Liver (tissue), 3 donors: ENCODE data around the gene PHKB.

Experiments
- FOXA1 ChIP-seq: IDR thresholded peaks from 2 replicates; pipeline ENCODE4 v1.6.1; 2016; ENCODE audit warnings: antibody characterized with exemption
- GABPA ChIP-seq, 2 donors: IDR thresholded peaks in 1 of 2; conservative IDR thresholded peaks in 1 of 2; 2 replicates each; pipeline ENCODE4 v1.6.1; 2016; ENCODE audit warnings: antibody characterized with exemption in 2 of 2, mild to moderate bottlenecking in 1 of 2, moderate library complexity in 1 of 2
- HNF4G ChIP-seq: IDR thresholded peaks from 2 replicates; pipeline ENCODE4 v1.6.1; 2016; ENCODE audit warnings: antibody characterized with exemption
- RXRA ChIP-seq, 2 donors: IDR thresholded peaks; 2 replicates each; pipeline ENCODE4 v1.6.1; 2017 to 2018; ENCODE audit warnings: antibody characterized with exemption in 2 of 2, mild to moderate bottlenecking in 1 of 2
- SP1 ChIP-seq: IDR thresholded peaks from 2 replicates; pipeline ENCODE4 v1.6.1; 2018; ENCODE audit warnings: antibody characterized with exemption, mild to moderate bottlenecking
- TF ChIP-seq, protein P1 (sequence below): fragments of 150-350 bp; IDR thresholded peaks from 2 replicates; pipeline ENCODE4 v1.5.1; 2017; ENCODE audit warnings: improper control_type of control experiment, low read depth, low read length; ENCODE audit not compliant: missing input control
- TF ChIP-seq, protein P2 (sequence below): IDR thresholded peaks from 2 replicates; pipeline ENCODE4 v1.6.1; 2016; ENCODE audit warnings: antibody characterized with exemption
- TF ChIP-seq, protein P3 (sequence below): IDR thresholded peaks from 2 replicates; pipeline ENCODE4 v1.6.1; 2016; ENCODE audit warnings: antibody characterized with exemption
- TF ChIP-seq, protein P4 (sequence below): IDR thresholded peaks from 2 replicates; pipeline ENCODE4 v1.6.1; 2016; ENCODE audit warnings: antibody characterized with exemption, mild to moderate bottlenecking
- TF ChIP-seq, protein P5 (sequence below): IDR thresholded peaks from 2 replicates; pipeline ENCODE4 v1.6.1; 2016; ENCODE audit warnings: antibody characterized with exemption
- donor health status: healthy.
- donor health status: healthy.

DNA sequence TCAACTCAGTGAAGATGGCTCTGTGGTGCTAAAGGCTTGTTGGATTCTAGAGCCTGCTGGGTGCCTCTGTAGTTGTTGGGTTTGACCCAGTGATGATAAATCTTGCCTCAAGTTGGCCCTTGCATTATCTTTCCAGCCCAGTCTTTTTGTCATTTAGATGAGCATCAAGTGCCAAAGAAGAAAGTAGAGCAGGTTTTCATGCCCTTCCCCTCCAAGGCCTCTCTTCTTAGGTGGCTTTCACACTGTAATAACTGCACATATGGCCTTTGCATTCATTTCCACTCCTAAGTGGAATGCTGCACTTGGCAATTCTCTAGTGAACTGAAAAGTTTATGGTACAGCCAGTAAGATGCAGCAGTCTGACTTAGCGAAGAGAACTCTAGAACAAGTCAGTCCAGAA is 165.1 kb downstream of the PHKB start:
- TF ChIP-seq, protein P1, sequence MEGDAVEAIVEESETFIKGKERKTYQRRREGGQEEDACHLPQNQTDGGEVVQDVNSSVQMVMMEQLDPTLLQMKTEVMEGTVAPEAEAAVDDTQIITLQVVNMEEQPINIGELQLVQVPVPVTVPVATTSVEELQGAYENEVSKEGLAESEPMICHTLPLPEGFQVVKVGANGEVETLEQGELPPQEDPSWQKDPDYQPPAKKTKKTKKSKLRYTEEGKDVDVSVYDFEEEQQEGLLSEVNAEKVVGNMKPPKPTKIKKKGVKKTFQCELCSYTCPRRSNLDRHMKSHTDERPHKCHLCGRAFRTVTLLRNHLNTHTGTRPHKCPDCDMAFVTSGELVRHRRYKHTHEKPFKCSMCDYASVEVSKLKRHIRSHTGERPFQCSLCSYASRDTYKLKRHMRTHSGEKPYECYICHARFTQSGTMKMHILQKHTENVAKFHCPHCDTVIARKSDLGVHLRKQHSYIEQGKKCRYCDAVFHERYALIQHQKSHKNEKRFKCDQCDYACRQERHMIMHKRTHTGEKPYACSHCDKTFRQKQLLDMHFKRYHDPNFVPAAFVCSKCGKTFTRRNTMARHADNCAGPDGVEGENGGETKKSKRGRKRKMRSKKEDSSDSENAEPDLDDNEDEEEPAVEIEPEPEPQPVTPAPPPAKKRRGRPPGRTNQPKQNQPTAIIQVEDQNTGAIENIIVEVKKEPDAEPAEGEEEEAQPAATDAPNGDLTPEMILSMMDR, result no peak
- TF ChIP-seq HNF4G (no peak), SP1 (no peak), RXRA (IDR thresholded peaks at IDR 0.05) (no peak), GABPA (IDR thresholded peaks at IDR 0.05 in 1 of 2, conservative IDR thresholded peaks at IDR 0.05 in 1 of 2) (no peak), FOXA1 (no peak)
- TF ChIP-seq, protein P2, sequence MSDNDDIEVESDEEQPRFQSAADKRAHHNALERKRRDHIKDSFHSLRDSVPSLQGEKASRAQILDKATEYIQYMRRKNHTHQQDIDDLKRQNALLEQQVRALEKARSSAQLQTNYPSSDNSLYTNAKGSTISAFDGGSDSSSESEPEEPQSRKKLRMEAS, result no peak
- TF ChIP-seq, protein P3, sequence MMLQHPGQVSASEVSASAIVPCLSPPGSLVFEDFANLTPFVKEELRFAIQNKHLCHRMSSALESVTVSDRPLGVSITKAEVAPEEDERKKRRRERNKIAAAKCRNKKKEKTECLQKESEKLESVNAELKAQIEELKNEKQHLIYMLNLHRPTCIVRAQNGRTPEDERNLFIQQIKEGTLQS, result no peak
- TF ChIP-seq, protein P4, sequence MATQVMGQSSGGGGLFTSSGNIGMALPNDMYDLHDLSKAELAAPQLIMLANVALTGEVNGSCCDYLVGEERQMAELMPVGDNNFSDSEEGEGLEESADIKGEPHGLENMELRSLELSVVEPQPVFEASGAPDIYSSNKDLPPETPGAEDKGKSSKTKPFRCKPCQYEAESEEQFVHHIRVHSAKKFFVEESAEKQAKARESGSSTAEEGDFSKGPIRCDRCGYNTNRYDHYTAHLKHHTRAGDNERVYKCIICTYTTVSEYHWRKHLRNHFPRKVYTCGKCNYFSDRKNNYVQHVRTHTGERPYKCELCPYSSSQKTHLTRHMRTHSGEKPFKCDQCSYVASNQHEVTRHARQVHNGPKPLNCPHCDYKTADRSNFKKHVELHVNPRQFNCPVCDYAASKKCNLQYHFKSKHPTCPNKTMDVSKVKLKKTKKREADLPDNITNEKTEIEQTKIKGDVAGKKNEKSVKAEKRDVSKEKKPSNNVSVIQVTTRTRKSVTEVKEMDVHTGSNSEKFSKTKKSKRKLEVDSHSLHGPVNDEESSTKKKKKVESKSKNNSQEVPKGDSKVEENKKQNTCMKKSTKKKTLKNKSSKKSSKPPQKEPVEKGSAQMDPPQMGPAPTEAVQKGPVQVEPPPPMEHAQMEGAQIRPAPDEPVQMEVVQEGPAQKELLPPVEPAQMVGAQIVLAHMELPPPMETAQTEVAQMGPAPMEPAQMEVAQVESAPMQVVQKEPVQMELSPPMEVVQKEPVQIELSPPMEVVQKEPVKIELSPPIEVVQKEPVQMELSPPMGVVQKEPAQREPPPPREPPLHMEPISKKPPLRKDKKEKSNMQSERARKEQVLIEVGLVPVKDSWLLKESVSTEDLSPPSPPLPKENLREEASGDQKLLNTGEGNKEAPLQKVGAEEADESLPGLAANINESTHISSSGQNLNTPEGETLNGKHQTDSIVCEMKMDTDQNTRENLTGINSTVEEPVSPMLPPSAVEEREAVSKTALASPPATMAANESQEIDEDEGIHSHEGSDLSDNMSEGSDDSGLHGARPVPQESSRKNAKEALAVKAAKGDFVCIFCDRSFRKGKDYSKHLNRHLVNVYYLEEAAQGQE, result no peak
- TF ChIP-seq, protein P5, sequence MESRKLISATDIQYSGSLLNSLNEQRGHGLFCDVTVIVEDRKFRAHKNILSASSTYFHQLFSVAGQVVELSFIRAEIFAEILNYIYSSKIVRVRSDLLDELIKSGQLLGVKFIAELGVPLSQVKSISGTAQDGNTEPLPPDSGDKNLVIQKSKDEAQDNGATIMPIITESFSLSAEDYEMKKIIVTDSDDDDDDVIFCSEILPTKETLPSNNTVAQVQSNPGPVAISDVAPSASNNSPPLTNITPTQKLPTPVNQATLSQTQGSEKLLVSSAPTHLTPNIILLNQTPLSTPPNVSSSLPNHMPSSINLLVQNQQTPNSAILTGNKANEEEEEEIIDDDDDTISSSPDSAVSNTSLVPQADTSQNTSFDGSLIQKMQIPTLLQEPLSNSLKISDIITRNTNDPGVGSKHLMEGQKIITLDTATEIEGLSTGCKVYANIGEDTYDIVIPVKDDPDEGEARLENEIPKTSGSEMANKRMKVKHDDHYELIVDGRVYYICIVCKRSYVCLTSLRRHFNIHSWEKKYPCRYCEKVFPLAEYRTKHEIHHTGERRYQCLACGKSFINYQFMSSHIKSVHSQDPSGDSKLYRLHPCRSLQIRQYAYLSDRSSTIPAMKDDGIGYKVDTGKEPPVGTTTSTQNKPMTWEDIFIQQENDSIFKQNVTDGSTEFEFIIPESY, result no peak
